Esophagus squamous epithelium (tissue), 4 donors: ENCODE data around the gene PLEKHA3.

ENCODE experiments used
- CTCF ChIP-seq, 6 experiments: fragments of 450-650 bp in 4 of 6; fragments of 200-600 bp in 2 of 6; sonication (generic) in 2 of 6; IDR thresholded peaks; one replicate each; pipeline ENCODE4 v1.5.1; 2016 to 2019; ENCODE audit warnings: antibody characterized with exemption in 6 of 6, mild to moderate bottlenecking in 4 of 6, moderate library complexity in 4 of 6
- POLR2A ChIP-seq, 4 donors: fragments of 450-650 bp; IDR thresholded peaks; one replicate each; pipeline ENCODE4 v1.6.1; 2017; ENCODE audit warnings: antibody characterized with exemption in 4 of 4, mild to moderate bottlenecking in 4 of 4, moderate library complexity in 3 of 4

- TF ChIP-seq CTCF (IDR thresholded peaks at IDR 0.05) (no peak), POLR2A (IDR thresholded peaks at IDR 0.05) (no peak)
Measured at GRCh38 chr2:178542161-178542560, 61.9 kb downstream of the PLEKHA3 start.
